HepG2 (cell line): ENCODE measurements around the gene MORN3. TPM values are rescaled to one million over a fixed set of nuclear protein-coding genes. Genes with fewer than 3 reads are reported as not detected.

Experiments
- ATAC-seq: fragments of 200-7000 bp; cut with Tn5 transposase; 3 replicates; pipeline ENCODE4 v1.9.1; 2020; ENCODE audit warnings: mild to moderate bottlenecking, moderate library complexity
- BruUV-seq: library from RNA; stranded (reverse); fragments of 400-500 nt; replicated peaks from 2 replicates; lab custom pipeline; 2021; lab: Mats Ljungman, UMichigan
- CTCF ChIA-PET: fragments of 300-600 bp; formaldehyde crosslinking; extraction: SDS; loops from one replicate; lab custom pipeline; 2021; ENCODE audit warnings: low total read pairs, inconsistent platforms, low intra/inter-chr PET ratio; lab: Yijun Ruan, JAX
- POLR2A ChIA-PET: fragments of 350-600 bp; sonication (Branson Sonifier 250); formaldehyde crosslinking; loops from one replicate; lab custom pipeline; 2020; ENCODE audit warnings: antibody characterized with exemption, inconsistent platforms; lab: Yijun Ruan, JAX
- DNase-seq: peaks from one replicate; pipeline ENCODE4 v3.0.0-alpha.2; 2015; ENCODE audit warnings: low spot score
- FAIRE-seq: peaks from 3 replicates; lab custom pipeline; 2011; peaks lifted over from hg19 to GRCh38; lab: Jason Lieb, UNC
- H2AFZ ChIP-seq: one replicate; pipeline ENCODE4 v1.6.1; 2011; ENCODE audit warnings: low read length, inconsistent platforms
- H3K27ac ChIP-seq: fragments of 300-600 bp; 3 replicates; pipeline ENCODE4 v1.8.0; 2011; ENCODE audit warnings: mixed run types, mild to moderate bottlenecking, mixed read lengths, low read length, inconsistent platforms; ENCODE audit not compliant: insufficient read depth; ENCODE audit errors: extremely low read length
- H3K27me3 ChIP-seq, 2 experiments: fragments of 200-600 bp in 1 of 2; 2 replicates in 1 of 2; 3 replicates in 1 of 2; pipeline versions ENCODE4 v1.6.0 to v1.8.0; 2011; ENCODE audit warnings: low read length in 2 of 2, mild to moderate bottlenecking in 2 of 2, moderate library complexity in 2 of 2, inconsistent platforms in 1 of 2; ENCODE audit not compliant: insufficient read depth in 2 of 2, control insufficient read depth in 1 of 2
- H3K36me3 ChIP-seq, 2 experiments: fragments of 200-600 bp in 1 of 2; replicated peaks in 1 of 2; 2 replicates in 1 of 2; 3 replicates in 1 of 2; pipeline versions ENCODE4 v1.5.1 to v1.8.0; 2011; ENCODE audit warnings: low read length in 2 of 2, inconsistent platforms in 1 of 2; ENCODE audit not compliant: insufficient read depth in 2 of 2, control insufficient read depth in 1 of 2
- H3K4me1 ChIP-seq: 2 replicates; pipeline ENCODE4 v1.5.1; 2012; ENCODE audit warnings: low read length, inconsistent platforms; ENCODE audit not compliant: insufficient read depth
- H3K4me2 ChIP-seq: 2 replicates; pipeline ENCODE4 v1.6.0; 2011; ENCODE audit warnings: low read depth, low read length, inconsistent platforms
- H3K4me3 ChIP-seq, 3 experiments: fragments of 200-600 bp in 1 of 3; sonication (generic), shearing (Covaris generic) in 1 of 3; replicated peaks in 1 of 3; 2 replicates each; pipeline ENCODE4 v1.5.1; 2011 to 2016; ENCODE audit warnings: low read length in 3 of 3, inconsistent platforms in 2 of 3, low read depth in 2 of 3, mild to moderate bottlenecking in 2 of 3, control low read depth in 1 of 3, mixed read lengths in 1 of 3; ENCODE audit not compliant: insufficient read depth in 1 of 3
- H3K79me2 ChIP-seq: one replicate; pipeline ENCODE4 v1.6.1; 2011; ENCODE audit warnings: low read length, inconsistent platforms; ENCODE audit not compliant: insufficient read depth
- H3K9ac ChIP-seq: 2 replicates; pipeline ENCODE4 v1.6.0; 2011; ENCODE audit warnings: mild to moderate bottlenecking, low read depth, low read length, inconsistent platforms; ENCODE audit not compliant: insufficient read depth
- H3K9me3 ChIP-seq: 2 replicates; pipeline ENCODE4 v1.5.1; 2012; ENCODE audit warnings: mild to moderate bottlenecking, low read length
- H4K20me1 ChIP-seq: 2 replicates; pipeline ENCODE4 v1.6.0; 2011; ENCODE audit warnings: inconsistent platforms, mild to moderate bottlenecking, low read length, moderate library complexity; ENCODE audit not compliant: insufficient read depth
- ARNT2 ChIP-seq: sonication (generic); formaldehyde crosslinking; IDR thresholded peaks from 2 replicates; pipeline ENCODE4 v1.8.0; 2022; ENCODE audit warnings: mild to moderate bottlenecking, low read depth, missing genetic modification reagents, moderate library complexity
- ISX ChIP-seq: sonication (generic); formaldehyde crosslinking; conservative IDR thresholded peaks from 2 replicates; pipeline ENCODE4 v1.5.0; 2020; ENCODE audit warnings: missing genetic modification reagents
- PRMT3 ChIP-seq: sonication (generic); formaldehyde crosslinking; IDR thresholded peaks from 2 replicates; pipeline ENCODE4 v1.8.1; 2022; ENCODE audit warnings: low read depth, mild to moderate bottlenecking, moderate library complexity, missing genetic modification reagents, borderline replicate concordance
- SRY ChIP-seq: sonication (generic); formaldehyde crosslinking; IDR thresholded peaks from 2 replicates; pipeline ENCODE4 v1.8.0; 2022; ENCODE audit warnings: mild to moderate bottlenecking, missing genetic modification reagents
- TCF7L2 ChIP-seq: IDR thresholded peaks from 2 replicates; pipeline ENCODE4 v1.6.1; 2011; ENCODE audit warnings: mild to moderate bottlenecking, low read depth, low read length, moderate library complexity
- TSC22D2 ChIP-seq: sonication (generic); formaldehyde crosslinking; IDR thresholded peaks from 2 replicates; pipeline ENCODE4 v1.5.1; 2020; ENCODE audit warnings: missing genetic modification reagents, mild to moderate bottlenecking, borderline replicate concordance
- ZKSCAN8 ChIP-seq: IDR thresholded peaks from 2 replicates; pipeline ENCODE4 v1.6.1; 2016; ENCODE audit warnings: borderline replicate concordance, missing genetic modification reagents, missing compliant biosample characterization
- ZNF143 ChIP-seq: sonication (generic); formaldehyde crosslinking; IDR thresholded peaks from 2 replicates; pipeline ENCODE4 v1.4.0; 2020; ENCODE audit warnings: missing genetic modification reagents
- ZNF556 ChIP-seq: sonication (generic); formaldehyde crosslinking; IDR thresholded peaks from 2 replicates; pipeline ENCODE4 v1.4.0; 2020; ENCODE audit warnings: mild to moderate bottlenecking, missing genetic modification reagents, borderline replicate concordance
- ZNF746 ChIP-seq: sonication (generic); formaldehyde crosslinking; IDR thresholded peaks from 2 replicates; pipeline ENCODE4 v1.8.0; 2022; ENCODE audit warnings: mild to moderate bottlenecking, missing genetic modification reagents
- ZNF768 ChIP-seq: sonication (generic); formaldehyde crosslinking; IDR thresholded peaks from 2 replicates; pipeline ENCODE4 v1.4.0; 2020; ENCODE audit warnings: missing genetic modification reagents
- ZNF891 ChIP-seq: sonication (generic); formaldehyde crosslinking; IDR thresholded peaks from 2 replicates; pipeline ENCODE4 v1.5.0; 2020; ENCODE audit warnings: mild to moderate bottlenecking, missing genetic modification reagents
- WGBS: methylation state at CpG from one replicate; pipeline ENCODE4 v1.1.6; 2017; ENCODE audit warnings: low lambda C conversion rate; 5-methylcytosine and 5-hydroxymethylcytosine counted together
- in situ Hi-C: cut with HindIII; loops from 2 replicates; pipeline ENCODE4 v1.10.0; 2017; ENCODE audit warnings: low pct_unique_long_range_greater_than_20kb; ENCODE audit not compliant: extremely low pct_ligation_motif_present
- intact Hi-C: fragments of 100-400 bp; cut with micrococcal nuclease; formaldehyde crosslinking; loops from one replicate; pipeline ENCODE4 v1.10.0; 2022; ENCODE audit not compliant: unreplicated experiment
- polyA plus RNA-seq, 8 experiments: library from polyadenylated mRNA; depleted of rRNA in 3 of 8; stranded (reverse) in 7 of 8; unstranded in 1 of 8; fragments of >200 nt; fragmentation: Illumina TruSeq in 4 of 8; extraction: Trizol in 4 of 8; gene quantifications; 2 replicates each; pipeline versions ENCODE4 v1.2.1 to v1.2.3, GENCODE V29; 2011 to 2016; ENCODE audit warnings: low read depth in 4 of 8, missing spikeins in 1 of 8, mixed read lengths in 1 of 8; ENCODE audit not compliant: insufficient read depth in 1 of 8
- total RNA-seq, 5 experiments: library from RNA; depleted of rRNA; stranded (reverse); fragments of >200 nt; fragmentation: Illumina TruSeq; extraction: Trizol; gene quantifications; 2 replicates each; pipeline ENCODE4 v1.2.3, GENCODE V29; 2016; ENCODE audit warnings: low read depth in 1 of 5
- TF ChIP-seq, protein P1 (sequence below): sonication (generic); formaldehyde crosslinking; IDR thresholded peaks from 2 replicates; pipeline ENCODE4 v1.8.1; 2023; ENCODE audit warnings: mild to moderate bottlenecking, moderate library complexity, missing genetic modification reagents
- TF ChIP-seq, protein P2 (sequence below), 2 experiments: fragments of 450-650 bp in 1 of 2; sonication (generic) in 1 of 2; formaldehyde crosslinking in 1 of 2; IDR thresholded peaks; 2 replicates each; pipeline versions ENCODE4 v1.6.1 to v1.8.0; 2016 to 2022; ENCODE audit warnings: antibody characterized with exemption in 1 of 2, mild to moderate bottlenecking in 1 of 2, missing genetic modification reagents in 1 of 2
- TF ChIP-seq, protein P3 (sequence below): sonication (generic); formaldehyde crosslinking; IDR thresholded peaks from 2 replicates; pipeline ENCODE4 v1.4.0; 2020; ENCODE audit warnings: missing genetic modification reagents

The MORN3 gene
- total and polyA plus RNA-seq, 2 of the 13 experiments (the other 11 are each of a cell fraction or from before 2014, with no cell fraction given) = 1.1 to 2.0 TPM

DNA sequence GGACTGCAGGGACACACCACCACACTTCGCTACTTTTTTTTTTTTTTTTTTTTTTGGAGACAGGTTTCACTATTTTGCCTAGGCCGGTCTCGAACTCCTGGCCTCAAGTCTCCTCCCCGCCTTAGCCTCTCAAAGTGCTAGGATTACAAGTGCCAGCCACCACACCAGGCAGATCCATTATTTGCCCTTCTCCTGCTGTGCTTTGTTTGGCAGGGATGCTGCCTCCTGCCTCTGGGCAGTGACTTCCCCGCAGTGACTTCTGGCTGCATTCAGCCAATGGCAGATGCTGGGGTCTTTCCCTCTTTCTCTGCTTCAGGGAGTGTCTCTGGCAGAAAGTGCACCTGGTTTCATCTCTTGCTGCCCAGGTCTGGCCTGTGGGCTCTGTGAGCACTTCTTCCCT lies 6.7 kb upstream of the MORN3 start:
- Histone ChIP-seq H2AFZ (no peak overlapping the region), H3K4me3 (no peak overlapping the region), H3K27ac (no peak overlapping the region), H4K20me1 (no peaks in the 10 kb centered on the region), H3K4me2 (no peak overlapping the region), H3K4me1 (peaks cover 42% of the 10 kb centered on the region), H3K9me3 (no peaks in the 10 kb centered on the region), H3K9ac (no peak overlapping the region), H3K79me2 (no peaks in the 10 kb centered on the region), H3K27me3 (peaks cover 0 to 5% of the 10 kb centered on the region in 2 experiments; a peak in 1 of 5 replicates), H3K36me3 (no peaks in the 10 kb centered on the region)
- WGBS = 62% methylated on average over 5 of the region's 5 CpGs
- in situ Hi-C loops = no loop called here
- no peak for DNase-seq
- BruUV-seq = no TSS peak
- ChIA-PET POLR2A (no interaction called here), CTCF (no interaction called here)
- intact Hi-C loops = no loop called here
- no peak for FAIRE-seq
- no peak for ATAC-seq
- TF ChIP-seq PRMT3 (CRISPR knock-in tag) (no peak), TSC22D2 (CRISPR knock-in tag) (no peak), ZNF891 (no peak), ZNF768 (no peak), ZKSCAN8 (no peak), SRY (no peak), ISX (CRISPR knock-in tag) (no peak), ZNF143 (CRISPR knock-in tag) (no peak), TCF7L2 (no peak), ARNT2 (CRISPR knock-in tag) (no peak), ZNF746 (CRISPR knock-in tag) (no peak), ZNF556 (CRISPR knock-in tag) (no peak)
- TF ChIP-seq, protein P1, sequence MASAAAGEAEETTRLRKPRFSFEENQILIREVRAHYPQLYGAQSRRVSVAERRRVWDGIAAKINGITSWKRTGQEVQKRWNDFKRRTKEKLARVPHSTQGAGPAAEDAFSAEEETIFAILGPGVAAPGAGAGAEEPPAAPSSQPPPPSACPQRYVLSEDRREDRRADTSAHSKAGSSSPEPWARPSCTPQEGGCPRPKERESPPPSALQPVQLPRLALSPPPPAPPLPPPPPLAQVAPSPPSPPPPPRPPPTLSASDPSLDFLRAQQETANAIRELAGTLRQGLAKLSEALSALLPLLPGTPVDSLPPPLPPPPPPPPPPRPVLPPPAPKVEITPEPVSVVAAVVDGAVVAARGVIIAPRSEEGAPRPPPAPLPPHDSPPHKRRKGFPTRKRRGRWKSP (CRISPR knock-in tag) = no peak
- TF ChIP-seq, protein P2, sequence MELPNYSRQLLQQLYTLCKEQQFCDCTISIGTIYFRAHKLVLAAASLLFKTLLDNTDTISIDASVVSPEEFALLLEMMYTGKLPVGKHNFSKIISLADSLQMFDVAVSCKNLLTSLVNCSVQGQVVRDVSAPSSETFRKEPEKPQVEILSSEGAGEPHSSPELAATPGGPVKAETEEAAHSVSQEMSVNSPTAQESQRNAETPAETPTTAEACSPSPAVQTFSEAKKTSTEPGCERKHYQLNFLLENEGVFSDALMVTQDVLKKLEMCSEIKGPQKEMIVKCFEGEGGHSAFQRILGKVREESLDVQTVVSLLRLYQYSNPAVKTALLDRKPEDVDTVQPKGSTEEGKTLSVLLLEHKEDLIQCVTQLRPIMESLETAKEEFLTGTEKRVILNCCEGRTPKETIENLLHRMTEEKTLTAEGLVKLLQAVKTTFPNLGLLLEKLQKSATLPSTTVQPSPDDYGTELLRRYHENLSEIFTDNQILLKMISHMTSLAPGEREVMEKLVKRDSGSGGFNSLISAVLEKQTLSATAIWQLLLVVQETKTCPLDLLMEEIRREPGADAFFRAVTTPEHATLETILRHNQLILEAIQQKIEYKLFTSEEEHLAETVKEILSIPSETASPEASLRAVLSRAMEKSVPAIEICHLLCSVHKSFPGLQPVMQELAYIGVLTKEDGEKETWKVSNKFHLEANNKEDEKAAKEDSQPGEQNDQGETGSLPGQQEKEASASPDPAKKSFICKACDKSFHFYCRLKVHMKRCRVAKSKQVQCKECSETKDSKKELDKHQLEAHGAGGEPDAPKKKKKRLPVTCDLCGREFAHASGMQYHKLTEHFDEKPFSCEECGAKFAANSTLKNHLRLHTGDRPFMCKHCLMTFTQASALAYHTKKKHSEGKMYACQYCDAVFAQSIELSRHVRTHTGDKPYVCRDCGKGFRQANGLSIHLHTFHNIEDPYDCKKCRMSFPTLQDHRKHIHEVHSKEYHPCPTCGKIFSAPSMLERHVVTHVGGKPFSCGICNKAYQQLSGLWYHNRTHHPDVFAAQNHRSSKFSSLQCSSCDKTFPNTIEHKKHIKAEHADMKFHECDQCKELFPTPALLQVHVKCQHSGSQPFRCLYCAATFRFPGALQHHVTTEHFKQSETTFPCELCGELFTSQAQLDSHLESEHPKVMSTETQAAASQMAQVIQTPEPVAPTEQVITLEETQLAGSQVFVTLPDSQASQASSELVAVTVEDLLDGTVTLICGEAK (IDR thresholded peaks at IDR 0.05) = no peak
- TF ChIP-seq, protein P2 (CRISPR knock-in tag; IDR thresholded peaks at IDR 0.05) = no peak
- TF ChIP-seq, protein P3, sequence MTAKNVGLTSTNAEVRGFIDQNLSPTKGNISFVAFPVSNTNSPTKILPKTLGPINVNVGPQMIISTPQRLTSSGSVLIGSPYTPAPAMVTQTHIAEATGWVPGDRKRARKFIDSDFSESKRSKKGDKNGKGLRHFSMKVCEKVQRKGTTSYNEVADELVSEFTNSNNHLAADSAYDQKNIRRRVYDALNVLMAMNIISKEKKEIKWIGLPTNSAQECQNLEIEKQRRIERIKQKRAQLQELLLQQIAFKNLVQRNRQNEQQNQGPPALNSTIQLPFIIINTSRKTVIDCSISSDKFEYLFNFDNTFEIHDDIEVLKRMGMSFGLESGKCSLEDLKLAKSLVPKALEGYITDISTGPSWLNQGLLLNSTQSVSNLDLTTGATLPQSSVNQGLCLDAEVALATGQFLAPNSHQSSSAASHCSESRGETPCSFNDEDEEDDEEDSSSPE (CRISPR knock-in tag) = no peak
